GM19239 (cell line): Measurements from ENCODE around the gene POC5.

Source experiments
- DNase-seq: peaks from one replicate; pipeline ENCODE4 v3.0.0; 2011; ENCODE audit warnings: low spot score; ENCODE audit not compliant: insufficient read length
- FAIRE-seq: peaks from 2 replicates; lab custom pipeline; 2011; peaks lifted over from hg19 to GRCh38; lab: Jason Lieb, UNC

POC5 gene

DNA sequence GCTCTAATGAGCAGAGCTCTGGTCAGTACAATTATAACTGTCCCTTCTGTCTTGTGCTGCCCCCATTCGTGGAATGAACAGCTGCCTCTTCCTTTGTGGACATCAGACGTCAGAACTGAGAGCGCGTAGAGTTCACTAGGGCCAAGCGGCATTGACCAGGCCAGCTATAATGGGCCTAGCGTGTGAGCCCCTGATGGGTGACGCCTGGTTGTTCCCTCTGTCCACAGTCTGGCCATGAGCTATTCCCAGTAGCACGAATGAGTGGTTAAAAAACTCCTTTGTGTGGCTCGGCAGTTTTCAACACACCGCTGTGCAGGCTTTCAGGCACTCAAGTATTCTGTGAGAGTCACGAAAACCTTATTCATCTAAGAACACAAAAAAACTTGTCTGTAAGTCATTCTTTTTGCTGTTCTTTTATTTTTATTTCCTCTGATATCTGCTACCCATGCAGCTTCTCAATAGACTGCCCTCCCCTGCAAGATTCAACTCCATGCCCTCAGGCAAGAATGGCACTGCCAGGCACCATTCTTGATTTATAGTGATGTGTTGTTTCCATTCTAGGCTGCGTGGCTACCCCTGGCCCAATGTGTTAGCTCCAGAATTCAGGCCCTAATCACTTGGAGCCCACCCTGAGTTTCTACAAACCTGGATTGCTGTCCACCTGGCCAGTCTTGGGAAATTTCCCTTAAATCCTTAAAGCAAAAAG lies 53.5 kb downstream of the POC5 start:
- no peak for FAIRE-seq
- DNase-seq, result no peak

DNA sequence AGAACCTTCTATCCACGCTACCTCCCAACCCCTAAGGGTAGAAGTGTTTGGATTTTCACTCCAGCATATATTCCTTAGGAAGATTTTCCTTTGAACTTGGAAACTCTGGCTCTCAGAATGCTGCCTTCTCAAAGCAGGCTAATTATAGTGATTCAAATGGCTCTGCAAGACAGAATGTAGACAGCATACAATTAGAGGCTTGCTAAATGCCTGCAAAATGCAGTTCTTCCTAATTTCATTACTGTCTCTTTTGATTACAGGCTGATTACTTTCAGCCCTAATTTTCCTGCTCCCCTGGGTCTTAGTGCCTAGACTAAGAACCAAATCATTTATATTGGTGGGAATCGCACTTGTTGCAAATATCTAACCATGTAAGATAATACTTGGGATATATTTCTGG lies 55.2 kb downstream of the POC5 start:
- FAIRE-seq, result no peak
- no peak for DNase-seq

DNA sequence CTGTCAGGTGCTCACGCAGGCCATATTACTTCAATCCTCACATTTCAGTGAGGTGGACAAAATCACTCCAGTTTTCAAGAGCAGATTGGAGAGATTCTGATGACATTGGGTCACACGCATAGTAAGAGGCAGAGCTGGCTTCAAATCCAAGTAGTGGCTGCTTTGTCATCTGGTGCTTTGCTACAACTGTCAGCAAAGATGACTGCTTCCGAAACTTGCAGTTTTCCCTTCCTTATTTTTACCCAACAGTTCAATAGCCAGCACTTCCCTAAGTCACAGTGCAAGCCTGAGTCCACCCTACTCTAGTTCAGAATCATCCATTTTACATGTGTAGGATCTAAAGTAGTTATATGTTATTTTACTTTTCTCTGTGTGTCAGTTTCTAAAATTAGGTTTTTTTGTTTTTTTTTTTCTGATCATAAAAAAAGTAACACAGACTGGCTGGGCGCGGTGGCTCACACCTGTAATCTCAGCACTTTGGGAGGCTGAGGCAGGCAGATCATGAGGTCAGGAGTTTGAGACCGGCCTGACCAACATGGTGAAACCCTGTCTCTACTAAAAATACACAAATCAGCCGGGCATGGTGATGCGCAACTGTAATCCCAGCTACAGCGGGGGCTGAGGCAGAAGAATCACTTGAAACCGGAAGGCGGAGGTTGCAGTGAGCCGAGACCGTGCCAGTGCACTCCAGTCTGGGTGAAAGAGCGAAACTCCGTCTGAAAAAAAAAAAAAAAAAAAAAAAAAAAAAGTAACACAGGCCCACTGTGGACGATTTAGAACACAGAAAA lies 56.4 kb downstream of the POC5 start:
- DNase-seq (no peak), FAIRE-seq (peak; percentile 83)

DNA sequence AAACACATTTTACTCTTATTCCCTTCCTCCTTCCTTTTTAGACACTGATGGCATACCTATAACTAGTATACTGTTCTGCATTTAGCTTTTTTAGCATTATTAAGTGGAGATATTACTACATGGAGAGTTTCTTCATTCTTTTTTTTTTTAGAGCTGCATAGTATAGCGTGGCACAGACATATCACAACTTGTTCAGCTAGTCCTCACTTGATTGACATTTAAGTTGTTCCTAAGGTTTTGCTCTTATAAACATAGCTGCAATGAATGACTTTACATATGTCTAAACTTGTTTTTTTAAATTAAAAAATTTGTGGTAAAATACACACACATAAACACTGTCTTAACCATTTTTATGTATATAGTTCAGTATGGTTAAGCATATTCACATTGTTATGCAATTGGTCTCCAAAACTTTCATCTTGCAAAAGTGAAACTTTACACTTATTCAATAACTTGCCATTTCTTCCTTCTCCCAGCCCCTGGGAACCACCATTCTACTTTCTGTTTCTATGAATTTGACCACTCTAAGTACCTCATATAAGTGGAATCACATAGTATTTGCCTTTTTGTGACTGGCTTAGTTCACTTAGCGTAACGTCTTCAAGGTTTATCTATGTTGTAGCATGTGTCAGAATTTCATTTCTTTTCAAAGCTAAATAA lies 57.3 kb downstream of the POC5 start:
- FAIRE-seq (peak; percentile 47), DNase-seq (no peak)

DNA sequence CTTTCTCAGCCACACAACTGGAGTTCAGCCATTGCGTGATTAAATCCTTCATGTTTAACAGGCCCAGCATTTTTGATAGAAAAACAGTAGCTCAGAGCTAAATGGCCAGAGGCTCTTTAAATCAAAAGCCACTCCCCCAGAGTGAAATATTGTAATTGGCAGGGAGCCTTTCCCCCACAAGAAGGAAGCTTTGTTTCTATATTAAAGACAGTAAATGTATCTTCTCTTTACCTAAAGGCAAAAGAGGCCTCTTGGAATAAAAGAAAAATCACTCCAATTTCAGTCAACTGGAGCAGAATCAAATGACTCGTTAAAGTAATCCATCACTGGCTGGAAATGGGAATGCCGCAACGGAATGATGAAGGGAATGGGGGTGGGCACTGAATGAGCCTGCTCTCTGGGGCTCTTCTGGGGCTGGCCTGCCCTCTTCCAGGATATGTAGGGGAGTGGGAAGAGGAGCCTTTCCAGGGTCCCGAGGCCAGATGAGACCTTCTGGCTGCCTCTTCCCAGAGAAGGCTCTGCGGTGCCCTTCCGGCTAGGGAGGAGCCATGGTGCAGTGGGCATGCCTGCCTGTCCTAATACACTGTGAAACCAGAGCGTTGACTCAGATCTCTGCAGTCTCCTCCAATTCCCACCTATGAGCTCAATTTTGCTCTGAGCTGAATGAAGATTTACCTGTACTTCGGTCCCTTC lies 60.8 kb downstream of the POC5 start:
- DNase-seq, result no peak
- FAIRE-seq, result no peak

DNA sequence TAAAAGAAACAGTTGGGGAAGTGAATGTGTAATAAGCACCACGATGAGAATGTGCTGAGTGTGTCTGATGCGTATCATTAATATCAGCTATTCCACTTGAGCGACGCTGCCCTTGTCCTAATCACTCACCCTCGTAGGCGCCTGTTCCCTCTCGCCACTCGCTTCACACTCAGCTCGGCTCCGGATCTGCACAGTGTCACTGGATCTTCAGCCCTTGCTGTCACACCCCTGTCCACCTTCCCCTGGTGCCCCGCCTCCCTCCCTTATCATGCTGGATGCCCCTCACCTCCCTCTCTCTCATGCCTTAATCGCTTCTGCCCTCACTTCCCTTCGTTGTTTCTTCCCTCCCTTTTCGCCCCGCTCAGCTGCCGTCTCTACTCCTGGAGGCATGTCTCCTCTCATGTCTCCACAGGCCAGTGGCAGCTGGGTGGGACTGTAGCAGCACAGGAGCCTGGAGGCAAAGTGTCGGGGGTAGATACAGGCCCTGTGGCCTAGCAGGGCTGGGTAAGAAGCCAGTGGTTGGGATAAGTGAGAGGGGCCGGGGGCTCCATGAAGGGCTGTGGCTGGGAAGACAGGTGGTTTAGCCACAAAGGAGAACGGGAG lies 62.4 kb downstream of the POC5 start:
- DNase-seq (no peak), FAIRE-seq (no peak)

DNA sequence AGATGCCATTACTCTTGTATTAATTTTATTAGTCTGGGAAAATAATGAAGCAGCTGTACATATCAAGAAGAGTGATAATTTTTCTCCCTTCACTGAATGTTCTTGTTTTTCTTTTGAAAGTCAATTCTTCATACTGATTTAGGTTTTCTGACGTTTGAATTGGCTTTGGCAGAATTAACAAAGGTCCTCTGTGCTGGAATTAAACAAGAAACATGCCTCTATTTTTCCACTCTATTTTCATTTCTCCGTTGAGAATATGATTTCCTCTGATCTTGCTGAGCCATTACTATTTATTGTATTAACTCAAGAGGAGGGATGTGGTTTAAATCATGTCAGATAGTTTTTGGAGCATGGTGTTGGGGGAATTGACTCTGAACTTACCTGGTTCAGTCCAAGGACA lies 63.7 kb downstream of the POC5 start:
- DNase-seq (no peak), FAIRE-seq (no peak)

DNA sequence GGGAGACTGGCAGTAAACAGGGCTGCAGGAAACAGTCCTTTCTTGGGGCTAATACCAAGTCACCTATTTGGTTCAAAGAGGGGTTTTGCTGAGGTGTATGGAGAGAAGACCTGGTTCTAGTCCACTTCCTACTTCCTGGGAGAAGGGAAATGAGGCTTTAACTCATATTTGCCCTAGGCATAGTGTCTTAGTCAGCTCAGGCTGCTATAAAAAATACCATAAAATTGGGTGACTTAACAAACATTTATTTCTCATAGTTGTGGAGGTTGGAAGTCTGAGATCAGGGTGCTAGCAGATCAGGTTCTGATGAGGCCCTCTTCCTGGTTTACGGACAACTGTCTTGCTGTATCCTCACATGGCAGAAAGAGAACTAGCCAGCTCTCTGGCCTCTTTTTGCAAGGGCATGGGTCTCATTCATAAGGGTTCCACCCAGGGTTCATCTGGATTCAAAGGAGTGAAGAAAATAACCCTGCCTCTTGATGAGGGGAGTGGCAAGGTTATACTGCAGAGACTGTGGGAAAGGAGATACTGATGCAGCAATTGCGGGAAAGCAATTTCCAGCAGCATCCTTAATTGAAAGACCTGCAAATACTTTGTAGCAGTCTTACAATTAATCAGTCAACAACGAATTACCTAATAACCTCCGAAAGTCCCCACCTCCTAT lies 65.5 kb downstream of the POC5 start:
- FAIRE-seq (no peak), DNase-seq (no peak)

DNA sequence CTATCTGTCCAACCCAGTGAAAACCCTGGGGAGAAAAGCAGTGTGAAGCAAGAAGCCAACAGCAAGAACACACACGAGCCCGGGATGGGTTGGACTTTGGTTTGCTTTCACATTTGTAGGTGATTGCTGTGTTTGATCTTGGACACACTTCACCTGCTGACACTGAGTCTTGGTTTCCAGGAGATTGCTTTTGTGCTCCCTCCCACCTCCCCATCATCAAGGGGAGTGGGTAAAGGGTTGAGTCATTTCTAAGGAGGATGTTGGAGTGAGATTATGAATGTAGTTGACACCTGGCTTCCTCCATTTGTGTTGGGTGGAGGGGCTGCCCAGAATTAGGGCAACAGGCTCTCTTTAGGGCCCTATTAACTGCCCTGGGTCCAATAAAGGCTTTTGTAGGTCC lies 68.5 kb downstream of the POC5 start:
- no peak for DNase-seq
- no peak for FAIRE-seq

DNA sequence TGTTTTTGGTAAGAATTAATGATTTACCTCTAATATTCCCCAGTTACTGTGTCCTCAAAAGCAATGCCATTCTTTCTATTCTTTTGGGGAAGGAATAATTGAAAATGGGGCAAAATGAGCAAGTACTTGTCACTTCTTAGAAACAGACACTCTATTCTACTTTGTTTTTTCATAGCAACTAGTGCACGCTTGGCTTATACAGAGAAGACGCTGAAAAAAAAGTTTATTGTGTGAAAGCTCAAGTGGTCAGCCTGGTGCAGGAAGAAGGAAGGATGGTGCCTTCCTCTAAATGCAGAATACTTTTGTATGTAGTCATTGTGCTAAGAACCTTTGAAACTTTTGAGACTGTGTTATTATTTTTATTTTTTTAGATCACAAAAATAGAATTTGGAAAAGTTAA lies 76.4 kb downstream of the POC5 start:
- FAIRE-seq (no peak), DNase-seq (no peak)

DNA sequence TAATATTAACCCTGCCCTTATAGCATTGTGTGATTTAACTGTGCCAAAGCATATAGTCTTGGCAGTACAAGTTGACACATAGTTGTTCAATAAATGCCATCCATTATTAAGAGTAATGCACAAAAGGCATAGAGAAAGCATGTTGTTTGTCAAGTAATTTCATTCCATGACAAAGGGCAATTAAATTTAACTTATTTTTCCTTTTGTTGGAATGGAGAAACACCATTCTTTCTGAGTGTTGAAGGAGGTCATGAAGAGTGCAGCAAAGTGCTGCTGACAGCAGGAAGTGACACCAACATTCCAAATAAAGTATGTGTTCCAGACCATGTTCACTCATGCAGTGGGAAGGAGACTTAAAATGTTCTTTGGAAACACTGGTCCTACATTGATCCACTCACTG lies 76.8 kb downstream of the POC5 start:
- DNase-seq (no peak), FAIRE-seq (no peak)

DNA sequence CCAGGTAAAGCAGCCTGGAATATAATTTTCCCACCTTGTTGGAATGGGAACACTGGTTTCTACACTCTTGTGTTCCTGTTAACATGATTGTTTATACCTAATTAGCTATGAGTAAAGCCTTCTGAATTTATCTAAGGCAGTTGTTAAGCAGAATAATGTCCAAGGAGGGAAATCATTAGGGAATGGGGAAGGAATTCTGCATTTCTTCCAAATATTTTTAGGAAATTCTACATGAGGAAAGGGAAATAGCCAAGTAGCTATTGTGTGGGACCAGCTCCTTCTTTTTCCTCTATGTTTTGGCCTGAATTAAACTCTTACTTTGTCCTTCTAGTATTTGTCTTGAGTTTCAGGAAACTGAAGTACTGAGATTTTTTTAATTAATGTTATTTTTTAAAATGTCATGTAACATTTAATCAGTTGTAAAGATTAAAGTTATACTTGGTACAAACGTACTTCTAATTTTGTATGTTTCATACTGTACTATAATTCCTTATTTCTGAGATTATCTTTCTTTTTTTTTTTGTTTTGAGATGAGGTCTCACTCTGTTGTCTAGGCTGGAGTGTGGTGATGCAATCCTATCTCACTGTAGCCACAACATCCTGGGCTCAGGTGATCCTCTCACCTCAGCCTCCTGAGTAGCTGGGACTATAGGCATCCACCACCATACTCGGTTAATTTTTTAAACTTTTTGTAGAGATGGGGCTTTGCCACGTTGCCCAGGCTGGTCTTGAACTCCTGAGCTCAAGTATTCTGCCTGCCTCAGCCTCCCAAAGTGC lies 77.5 kb downstream of the POC5 start:
- DNase-seq (no peak), FAIRE-seq (no peak)

DNA sequence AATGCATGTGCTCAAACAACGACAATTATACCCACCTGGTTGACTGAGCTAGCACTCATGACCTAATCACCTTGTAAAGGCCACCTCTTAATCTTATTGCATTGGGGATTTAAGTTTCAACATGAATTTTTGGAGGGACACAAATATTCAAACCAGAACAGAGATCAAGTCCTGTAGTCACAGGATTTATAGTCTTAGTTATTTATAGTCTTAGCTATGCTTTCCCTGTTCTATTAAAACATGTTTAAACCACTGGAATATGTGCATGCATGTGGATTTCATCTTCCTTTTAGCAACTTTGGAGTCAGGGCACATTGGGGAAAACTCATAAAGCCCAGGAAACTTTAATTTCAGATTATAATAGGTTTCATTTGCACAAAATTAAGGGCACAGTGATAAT lies 79.3 kb downstream of the POC5 start:
- FAIRE-seq (no peak), DNase-seq (no peak)

DNA sequence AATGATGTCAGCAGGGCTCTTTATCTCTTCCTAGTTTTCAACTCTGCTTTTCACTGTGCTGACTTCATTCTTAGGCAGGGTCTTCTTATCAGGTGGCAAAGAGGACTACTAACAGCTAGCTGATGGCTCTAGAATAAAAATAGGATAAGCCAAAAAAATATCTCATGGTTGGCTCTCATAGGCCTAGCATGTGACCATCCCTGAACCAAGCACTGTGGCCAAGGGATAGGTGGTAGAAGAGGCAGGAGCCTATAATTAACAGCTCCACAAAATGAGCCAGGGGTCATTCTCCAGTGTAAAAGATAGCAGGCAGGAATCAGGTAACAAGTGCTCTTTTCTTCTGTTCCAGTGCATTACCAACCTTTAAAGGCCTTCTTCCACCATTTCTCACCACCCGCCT lies 84.9 kb downstream of the POC5 start:
- FAIRE-seq, result no peak
- DNase-seq, result no peak

DNA sequence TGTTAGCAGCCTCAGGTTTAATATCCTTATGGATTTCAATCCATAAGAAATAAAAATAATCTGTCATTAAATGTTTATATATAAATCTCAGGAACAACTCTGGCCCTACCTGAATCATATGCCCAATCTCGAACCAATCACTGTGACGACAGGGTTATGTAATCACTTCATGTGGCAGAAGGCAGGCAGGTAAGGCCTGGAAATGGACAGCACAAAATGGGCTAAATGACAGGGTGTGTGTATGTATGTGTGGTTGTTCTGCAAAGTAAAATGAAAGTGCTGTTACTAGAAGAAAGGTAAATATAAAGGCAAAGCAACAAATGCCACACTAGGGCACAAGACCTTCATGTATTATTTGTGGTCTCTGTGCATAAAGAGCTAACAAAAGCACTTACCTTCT lies 86.4 kb downstream of the POC5 start:
- DNase-seq (no peak), FAIRE-seq (no peak)

DNA sequence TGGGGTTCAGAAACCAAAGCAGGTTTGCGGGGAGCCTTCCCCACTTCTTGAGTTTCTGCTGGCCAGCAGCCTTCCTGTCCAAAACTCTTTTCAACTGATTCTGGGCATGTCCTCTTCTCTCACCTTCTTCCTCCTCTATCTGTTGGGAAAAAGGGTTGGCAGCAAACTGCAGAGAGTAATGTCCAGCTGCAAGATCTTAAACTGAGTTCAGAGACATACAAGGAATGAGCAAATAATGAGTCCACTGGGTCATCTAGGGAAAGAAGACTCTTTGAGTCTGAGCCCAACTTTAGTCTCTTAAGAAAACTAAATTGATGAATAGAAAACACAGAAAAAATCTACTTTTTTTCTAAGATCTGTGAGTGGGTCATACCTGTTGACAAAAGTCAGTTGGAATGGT lies 89.4 kb downstream of the POC5 start:
- no peak for DNase-seq
- no peak for FAIRE-seq

DNA sequence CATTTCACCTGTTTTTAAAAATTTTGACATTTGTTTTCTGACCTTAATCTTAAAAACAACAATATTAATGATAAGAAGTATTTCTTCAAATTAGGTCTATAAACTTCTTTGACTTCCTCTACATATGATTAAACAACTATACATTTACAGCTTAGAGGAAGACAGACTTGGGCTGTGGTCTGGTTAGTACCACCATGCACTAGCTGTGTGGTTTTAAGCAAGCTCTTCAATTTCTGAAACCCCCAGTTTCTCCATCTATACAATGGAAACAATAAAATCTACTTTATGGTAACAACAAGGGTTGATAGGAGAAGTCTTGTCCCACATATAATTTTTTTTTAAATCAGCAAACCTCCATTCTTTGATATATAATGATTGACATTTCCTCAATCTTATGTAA lies 90.3 kb downstream of the POC5 start:
- DNase-seq, result no peak
- no peak for FAIRE-seq
